Posterior cingulate gyrus (tissue), 11 donors: ENCODE measurements around the gene DNAJA2.
"Not testable (repeated sequence)": the region's sequence is repeated elsewhere in the genome, so short reads cannot be mapped to it uniquely, and the experiment has no call there.

Experiments used
- DNase-seq, 10 donors: peaks; one replicate each; pipeline versions ENCODE4 v3.0.0 to v3.0.0-alpha.2; 2020 to 2021; ENCODE audit warnings: mixed read lengths in 3 of 10
- intact Hi-C: fragments of 100-400 bp; cut with DNase I; formaldehyde crosslinking; loops from one replicate; pipeline ENCODE4 v1.15.1; 2023

DNAJA2 gene

GRCh38 chr16:46973207-46973995 is at the start of gene DNAJA2:
DNAJA2 (minus strand) TSS chr16:46973674; CDS start chr16:46973572, 102 bp downstream.
- intact Hi-C loops: no loop called here
- DNase-seq: peak; percentile 90 to 99 (median 93)

GRCh38 chr16:47019568-47019967 is 46.1 kb upstream of the DNAJA2 start:
- intact Hi-C loops: no loop called here
- no peak for DNase-seq

- DNase-seq: peak in 2 of 10 donors; percentile 13 to 39
Observed at GRCh38 chr16:47018223-47018891, 44.9 kb upstream of the DNAJA2 start.

GRCh38 chr16:47017636-47018035 is 44.2 kb upstream of the DNAJA2 start:
- DNase-seq: no peak
- intact Hi-C loops: no loop called here

More at GRCh38 chr16:47018223-47018891, 44.9 kb upstream of the DNAJA2 start:
- intact Hi-C loops: no loop called here

- intact Hi-C loops: no loop called here
- no peak for DNase-seq
Observed at GRCh38 chr16:47016700-47017133, 43.2 kb upstream of the DNAJA2 start.

GRCh38 chr16:47013910-47014309 is 40.4 kb upstream of the DNAJA2 start:
- intact Hi-C loops: no loop called here
- no peak for DNase-seq

- no peak for DNase-seq
- intact Hi-C loops: no loop called here
Observed at GRCh38 chr16:47013172-47013571, 39.7 kb upstream of the DNAJA2 start.

GRCh38 chr16:47010812-47011211 is 37.3 kb upstream of the DNAJA2 start:
- DNase-seq, intact Hi-C loops: not testable (repeated sequence)

- DNase-seq: no peak
- intact Hi-C loops: no loop called here
Observed at GRCh38 chr16:47008612-47009011, 35.1 kb upstream of the DNAJA2 start.

GRCh38 chr16:47008174-47008573 is 34.7 kb upstream of the DNAJA2 start:
- DNase-seq: no peak
- intact Hi-C loops: no loop called here

GRCh38 chr16:47004652-47005051 is 31.2 kb upstream of the DNAJA2 start:
- intact Hi-C loops: no loop called here
- no peak for DNase-seq

- intact Hi-C loops, DNase-seq: not testable (repeated sequence)
Observed at GRCh38 chr16:47000066-47000465, 26.6 kb upstream of the DNAJA2 start.

GRCh38 chr16:46997844-46998243 is 24.4 kb upstream of the DNAJA2 start:
- no peak for DNase-seq
- intact Hi-C loops: no loop called here

- intact Hi-C loops: no loop called here
- no peak for DNase-seq
Observed at GRCh38 chr16:46996952-46997458, 23.5 kb upstream of the DNAJA2 start.

GRCh38 chr16:46996391-46996790 is 22.9 kb upstream of the DNAJA2 start:
- no peak for DNase-seq
- intact Hi-C loops: no loop called here

GRCh38 chr16:46991729-46992704 is 18.5 kb upstream of the DNAJA2 start:
- no peak for DNase-seq
- intact Hi-C loops: no loop called here

- DNase-seq: no peak
- intact Hi-C loops: no loop called here
Observed at GRCh38 chr16:46986896-46987295, 13.4 kb upstream of the DNAJA2 start.

- no peak for DNase-seq
Observed at GRCh38 chr16:46986438-46986837, 13.0 kb upstream of the DNAJA2 start.

GRCh38 chr16:46982335-46982734 is 8.9 kb upstream of the DNAJA2 start:
- no peak for DNase-seq
- intact Hi-C loops: no loop called here

More at GRCh38 chr16:46986438-46986837, 13.0 kb upstream of the DNAJA2 start:
- intact Hi-C loops: no loop called here

- intact Hi-C loops: no loop called here
- DNase-seq: no peak
Observed at GRCh38 chr16:46980926-46981325, 7.5 kb upstream of the DNAJA2 start.
